ENCODE results near the gene PCDH9.

PCDH9 gene

GRCh38 chr13:66338542-66338941, 891.6 kb downstream of the PCDH9 start:
- Histone ChIP-seq H3K27me3 (ENCODE audit: insufficient read depth, low read length) (no peaks in the 10 kb centered on the region), H3K4me3 (ENCODE audit: low read length) (no peak overlapping the region), H3K9ac (ENCODE audit: low read depth, low read length) (no peak overlapping the region), H3K9me3 (ENCODE audit: insufficient read depth, low read depth, low read length) (no peaks in the 10 kb centered on the region), H3K27ac (ENCODE audit: low read depth, low read length) (no peak overlapping the region), H3K36me3 (ENCODE audit: insufficient read depth, low read length) (no peaks in the 10 kb centered on the region), H3K4me1 (ENCODE audit: insufficient read depth, low read length) (peaks cover 7% of the 10 kb centered on the region; the same call in 1 of the 2 replicates)
- WGBS = no CpG with 5 or more reads among the region's 1 CpG

- Histone ChIP-seq H3K9ac (ENCODE audit: low read depth, low read length) (no peak overlapping the region), H3K27ac (ENCODE audit: low read depth, low read length) (no peak overlapping the region), H3K27me3 (ENCODE audit: insufficient read depth, low read length) (no peaks in the 10 kb centered on the region), H3K9me3 (ENCODE audit: insufficient read depth, low read depth, low read length) (no peaks in the 10 kb centered on the region), H3K4me1 (ENCODE audit: insufficient read depth, low read length) (no peaks in the 10 kb centered on the region), H3K4me3 (ENCODE audit: low read length) (no peak overlapping the region), H3K36me3 (ENCODE audit: insufficient read depth, low read length) (no peaks in the 10 kb centered on the region)
- 97% methylated on average over 4 of the region's 4 CpGs for WGBS
Observed at GRCh38 chr13:66335626-66336025, 894.5 kb downstream of the PCDH9 start.

- Histone ChIP-seq H3K9ac (ENCODE audit: low read depth, low read length) (no peak overlapping the region), H3K4me1 (ENCODE audit: insufficient read depth, low read length) (no peaks in the 10 kb centered on the region), H3K27me3 (ENCODE audit: insufficient read depth, low read length) (no peaks in the 10 kb centered on the region), H3K4me3 (ENCODE audit: low read length) (no peak overlapping the region), H3K27ac (ENCODE audit: low read depth, low read length) (no peak overlapping the region), H3K36me3 (ENCODE audit: insufficient read depth, low read length) (no peaks in the 10 kb centered on the region), H3K9me3 (ENCODE audit: insufficient read depth, low read depth, low read length) (no peaks in the 10 kb centered on the region)
- 94% methylated on average over 1 of the region's 1 CpG for WGBS
Observed at GRCh38 chr13:66329988-66330451, 900.1 kb downstream of the PCDH9 start.

- Histone ChIP-seq H3K27me3 (ENCODE audit: insufficient read depth, low read length) (no peaks in the 10 kb centered on the region), H3K4me1 (ENCODE audit: insufficient read depth, low read length) (no peaks in the 10 kb centered on the region), H3K36me3 (ENCODE audit: insufficient read depth, low read length) (no peaks in the 10 kb centered on the region), H3K4me3 (ENCODE audit: low read length) (no peak overlapping the region), H3K9me3 (ENCODE audit: insufficient read depth, low read depth, low read length) (no peaks in the 10 kb centered on the region), H3K9ac (ENCODE audit: low read depth, low read length) (no peak overlapping the region), H3K27ac (ENCODE audit: low read depth, low read length) (no peak overlapping the region)
- WGBS = 77% methylated on average over 5 of the region's 5 CpGs
Observed at GRCh38 chr13:66328476-66328875, 901.7 kb downstream of the PCDH9 start.

- Histone ChIP-seq H3K9ac (ENCODE audit: low read depth, low read length) (no peak overlapping the region), H3K9me3 (ENCODE audit: insufficient read depth, low read depth, low read length) (no peaks in the 10 kb centered on the region)
- 93% methylated on average over 2 of the region's 3 CpGs for WGBS
Observed at GRCh38 chr13:66323745-66324347, 906.3 kb downstream of the PCDH9 start.

GRCh38 chr13:66322936-66323335, 907.2 kb downstream of the PCDH9 start:
- Histone ChIP-seq H3K4me1 (ENCODE audit: insufficient read depth, low read length) (no peaks in the 10 kb centered on the region), H3K9ac (ENCODE audit: low read depth, low read length) (no peak overlapping the region), H3K27ac (ENCODE audit: low read depth, low read length) (no peak overlapping the region), H3K9me3 (ENCODE audit: insufficient read depth, low read depth, low read length) (no peaks in the 10 kb centered on the region), H3K36me3 (ENCODE audit: insufficient read depth, low read length) (no peaks in the 10 kb centered on the region), H3K27me3 (ENCODE audit: insufficient read depth, low read length) (no peaks in the 10 kb centered on the region), H3K4me3 (ENCODE audit: low read length) (no peak overlapping the region)
- WGBS = 100% methylated on average over 1 of the region's 2 CpGs

More at GRCh38 chr13:66323745-66324347, 906.3 kb downstream of the PCDH9 start:
- H3K4me3 ChIP-seq (ENCODE audit: low read length) = no peak overlapping the region
- H3K27me3 ChIP-seq (ENCODE audit: insufficient read depth, low read length) = no peaks in the 10 kb centered on the region
- H3K36me3 ChIP-seq (ENCODE audit: insufficient read depth, low read length) = no peaks in the 10 kb centered on the region
- H3K27ac ChIP-seq (ENCODE audit: low read depth, low read length) = no peak overlapping the region
- H3K4me1 ChIP-seq (ENCODE audit: insufficient read depth, low read length) = no peaks in the 10 kb centered on the region

- H3K4me1 ChIP-seq (ENCODE audit: insufficient read depth, low read length) = no peaks in the 10 kb centered on the region
- no peaks in the 10 kb centered on the region for H3K27me3 ChIP-seq (ENCODE audit: insufficient read depth, low read length)
- no peak overlapping the region for H3K27ac ChIP-seq (ENCODE audit: low read depth, low read length)
- no peak overlapping the region for H3K4me3 ChIP-seq (ENCODE audit: low read length)
- H3K36me3 ChIP-seq (ENCODE audit: insufficient read depth, low read length) = no peaks in the 10 kb centered on the region
- no peaks in the 10 kb centered on the region for H3K9me3 ChIP-seq (ENCODE audit: insufficient read depth, low read depth, low read length)
- H3K9ac ChIP-seq (ENCODE audit: low read depth, low read length) = no peak overlapping the region
- 88% methylated on average over 4 of the region's 4 CpGs for WGBS
Observed at GRCh38 chr13:66322193-66322740, 907.9 kb downstream of the PCDH9 start.

GRCh38 chr13:66314911-66315310, 915.2 kb downstream of the PCDH9 start:
- Histone ChIP-seq H3K9ac (ENCODE audit: low read depth, low read length) (no peak overlapping the region), H3K9me3 (ENCODE audit: insufficient read depth, low read depth, low read length) (no peaks in the 10 kb centered on the region), H3K4me3 (ENCODE audit: low read length) (no peak overlapping the region), H3K36me3 (ENCODE audit: insufficient read depth, low read length) (no peaks in the 10 kb centered on the region), H3K27ac (ENCODE audit: low read depth, low read length) (no peak overlapping the region), H3K4me1 (ENCODE audit: insufficient read depth, low read length) (no peaks in the 10 kb centered on the region; the same call in 1 of the 2 replicates), H3K27me3 (ENCODE audit: insufficient read depth, low read length) (no peaks in the 10 kb centered on the region)
- 84% methylated on average over 3 of the region's 3 CpGs for WGBS

- Histone ChIP-seq H3K4me3 (ENCODE audit: low read length) (no peak overlapping the region), H3K4me1 (ENCODE audit: insufficient read depth, low read length) (no peaks in the 10 kb centered on the region; the same call in 1 of the 2 replicates), H3K27ac (ENCODE audit: low read depth, low read length) (no peak overlapping the region), H3K36me3 (ENCODE audit: insufficient read depth, low read length) (no peaks in the 10 kb centered on the region), H3K9ac (ENCODE audit: low read depth, low read length) (no peak overlapping the region), H3K9me3 (ENCODE audit: insufficient read depth, low read depth, low read length) (no peaks in the 10 kb centered on the region), H3K27me3 (ENCODE audit: insufficient read depth, low read length) (no peaks in the 10 kb centered on the region)
- WGBS = 99% methylated on average over 3 of the region's 3 CpGs
Observed at GRCh38 chr13:66313413-66313812, 916.7 kb downstream of the PCDH9 start.

- Histone ChIP-seq H3K36me3 (ENCODE audit: insufficient read depth, low read length) (no peaks in the 10 kb centered on the region), H3K27me3 (ENCODE audit: insufficient read depth, low read length) (no peaks in the 10 kb centered on the region), H3K9ac (ENCODE audit: low read depth, low read length) (no peak overlapping the region), H3K9me3 (ENCODE audit: insufficient read depth, low read depth, low read length) (no peaks in the 10 kb centered on the region), H3K4me3 (ENCODE audit: low read length) (no peak overlapping the region), H3K4me1 (ENCODE audit: insufficient read depth, low read length) (no peaks in the 10 kb centered on the region; the same call in 1 of the 2 replicates), H3K27ac (ENCODE audit: low read depth, low read length) (no peak overlapping the region)
- WGBS = 95% methylated on average over 9 of the region's 10 CpGs
Observed at GRCh38 chr13:66312312-66313087, 917.6 kb downstream of the PCDH9 start.

- no peaks in the 10 kb centered on the region for H3K4me1 ChIP-seq (ENCODE audit: insufficient read depth, low read length)
- no peak overlapping the region for H3K4me3 ChIP-seq (ENCODE audit: low read length)
- H3K27me3 ChIP-seq (ENCODE audit: insufficient read depth, low read length) = no peaks in the 10 kb centered on the region
- H3K9ac ChIP-seq (ENCODE audit: low read depth, low read length) = no peak overlapping the region
- WGBS = 100% methylated on average over 2 of the region's 5 CpGs
- H3K9me3 ChIP-seq (ENCODE audit: insufficient read depth, low read depth, low read length) = no peaks in the 10 kb centered on the region
- no peaks in the 10 kb centered on the region for H3K36me3 ChIP-seq (ENCODE audit: insufficient read depth, low read length)
- H3K27ac ChIP-seq (ENCODE audit: low read depth, low read length) = no peak overlapping the region
Observed at GRCh38 chr13:66305961-66306617, 924.0 kb downstream of the PCDH9 start.

Measured in HUES64 (cell line).